Measurements from ENCODE around the gene CCL5.

DNA sequence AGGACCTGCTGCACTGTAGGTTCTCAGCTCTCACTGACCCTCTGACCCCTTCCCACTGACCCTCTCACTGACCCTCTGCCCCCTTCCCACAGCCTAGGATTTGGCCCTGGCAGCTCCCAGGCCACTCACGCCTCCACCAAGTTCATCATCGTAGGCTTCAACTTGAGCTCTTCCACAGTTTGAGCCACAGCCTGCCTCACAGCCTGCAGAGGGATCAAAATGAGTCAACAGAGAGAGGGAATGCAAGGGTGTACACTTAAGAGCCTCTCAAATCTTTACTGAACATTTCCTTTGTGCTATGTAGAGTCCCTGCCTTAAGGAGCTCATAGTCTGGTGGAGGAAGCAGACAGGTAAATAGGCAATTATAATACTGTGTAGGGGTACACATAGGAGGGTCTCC lies 23.6 kb downstream of the CCL5 start:
- TF ChIP-seq FOXK2 (IDR thresholded peaks at IDR 0.05) (no peak), FOXA1 (IDR thresholded peaks at IDR 0.05) (no peak), CTBP1 (IDR thresholded peaks at IDR 0.05; ENCODE audit: borderline replicate concordance) (no peak), PKNOX1 (IDR thresholded peaks at IDR 0.05) (no peak), FOXM1 (IDR thresholded peaks at IDR 0.05; ENCODE audit: borderline replicate concordance) (no peak), SP1 (IDR thresholded peaks at IDR 0.05) (no peak), L3MBTL2 (conservative IDR thresholded peaks at IDR 0.05) (no peak), NFRKB (IDR thresholded peaks at IDR 0.05) (no peak), SUZ12 (IDR thresholded peaks at IDR 0.05) (no peak), BHLHE40 (IDR thresholded peaks at IDR 0.05; ENCODE audit: borderline replicate concordance) (no peak), HDGF (IDR thresholded peaks at IDR 0.05; ENCODE audit: borderline replicate concordance) (no peak), ELF4 (IDR thresholded peaks at IDR 0.05) (no peak)
